OCI-M2 (cell line): ENCODE data around the gene RFX2.
"Not testable (repeated sequence)": the region's sequence is repeated elsewhere in the genome, so short reads cannot be mapped to it uniquely, and the experiment has no call there.

ENCODE experiments used
- DNase-seq: peaks from one replicate; lab custom pipeline; 2025; ENCODE audit not compliant: unreplicated experiment; lab: John Stamatoyannopoulos, UW

Gene RFX2

DNA sequence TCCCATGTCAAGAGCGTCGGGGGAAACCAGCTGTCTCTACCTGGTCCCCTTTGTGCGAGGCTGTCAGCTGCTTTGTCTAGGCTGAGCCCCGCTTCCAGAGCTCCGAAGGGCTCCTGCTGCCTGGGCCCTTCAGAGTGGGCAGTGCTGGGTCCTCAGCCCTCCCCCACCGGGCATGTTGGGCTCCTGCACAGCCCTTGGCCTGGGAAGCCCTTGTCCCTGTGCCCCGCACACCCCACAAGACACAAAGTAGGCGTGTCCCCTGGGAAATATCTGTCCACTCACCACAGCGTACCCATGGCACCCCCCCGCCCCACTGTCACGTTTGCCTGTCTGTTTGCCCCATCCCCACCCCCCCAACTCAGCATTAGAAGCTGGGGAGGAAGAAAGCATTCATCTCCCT lies 92.7 kb downstream of the RFX2 start:
- DNase-seq, result no peak

DNA sequence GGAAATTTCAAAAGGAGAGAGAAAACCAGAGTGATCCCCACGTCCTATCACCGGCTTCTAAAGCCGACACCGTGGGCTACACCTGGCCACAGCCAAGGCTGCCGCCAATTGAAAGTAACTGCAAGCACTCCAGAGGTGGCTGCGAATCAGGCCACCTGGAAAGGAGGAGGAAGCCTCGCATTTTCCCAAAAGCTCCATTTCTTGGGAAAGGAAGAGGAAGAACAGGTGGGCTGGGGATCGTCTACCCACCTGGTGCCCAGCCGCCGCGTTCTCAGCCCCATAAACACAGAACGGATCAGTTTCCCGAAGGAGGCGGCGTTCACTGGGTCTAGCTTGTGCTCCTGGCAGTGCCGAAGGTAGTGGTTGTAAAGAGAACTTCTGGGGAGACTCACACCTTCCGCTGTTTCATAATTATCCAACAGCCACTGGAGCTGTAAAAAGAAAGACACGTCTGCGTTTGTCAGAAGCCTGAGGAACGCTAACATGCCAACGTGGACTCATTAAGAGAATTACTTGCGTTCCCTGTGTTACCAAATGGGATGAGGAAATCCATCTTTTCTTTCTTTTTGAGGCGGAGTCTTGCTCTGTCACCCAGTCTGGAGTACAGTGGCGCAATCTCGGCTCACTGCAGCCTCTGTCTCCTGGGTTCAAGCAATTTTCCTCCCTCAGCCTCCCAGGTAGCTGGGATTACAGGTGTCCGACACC lies 94.3 kb downstream of the RFX2 start:
- no peak for DNase-seq

DNA sequence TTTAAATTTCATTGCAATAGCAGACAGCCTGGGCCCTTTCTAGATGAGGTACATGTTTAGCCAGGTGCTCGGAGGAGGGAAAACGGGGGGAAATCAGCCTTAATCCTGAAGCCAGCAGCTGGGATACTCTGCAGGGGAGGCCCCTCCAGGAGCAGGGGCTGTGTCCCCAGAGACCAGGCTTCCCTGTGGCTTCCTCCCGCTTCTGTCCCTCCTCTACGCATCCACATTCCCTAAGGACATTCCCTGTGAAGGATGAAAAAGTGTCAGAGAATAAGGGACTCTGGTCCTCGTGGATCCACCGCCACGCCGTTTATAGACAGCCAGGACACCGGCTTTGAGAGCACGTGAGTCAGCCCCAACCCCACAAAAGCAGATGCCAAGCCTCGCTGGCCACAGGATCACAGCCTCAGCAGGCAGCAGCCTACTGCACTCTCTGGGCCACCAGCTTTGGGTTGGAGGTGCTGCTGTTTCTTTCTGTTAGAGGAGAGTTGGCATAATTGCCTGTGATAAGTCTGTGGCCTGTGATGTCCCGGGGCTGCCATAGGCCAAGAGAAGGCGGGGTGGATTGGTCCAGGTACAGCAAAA lies 95.7 kb downstream of the RFX2 start:
- DNase-seq, result no peak

DNA sequence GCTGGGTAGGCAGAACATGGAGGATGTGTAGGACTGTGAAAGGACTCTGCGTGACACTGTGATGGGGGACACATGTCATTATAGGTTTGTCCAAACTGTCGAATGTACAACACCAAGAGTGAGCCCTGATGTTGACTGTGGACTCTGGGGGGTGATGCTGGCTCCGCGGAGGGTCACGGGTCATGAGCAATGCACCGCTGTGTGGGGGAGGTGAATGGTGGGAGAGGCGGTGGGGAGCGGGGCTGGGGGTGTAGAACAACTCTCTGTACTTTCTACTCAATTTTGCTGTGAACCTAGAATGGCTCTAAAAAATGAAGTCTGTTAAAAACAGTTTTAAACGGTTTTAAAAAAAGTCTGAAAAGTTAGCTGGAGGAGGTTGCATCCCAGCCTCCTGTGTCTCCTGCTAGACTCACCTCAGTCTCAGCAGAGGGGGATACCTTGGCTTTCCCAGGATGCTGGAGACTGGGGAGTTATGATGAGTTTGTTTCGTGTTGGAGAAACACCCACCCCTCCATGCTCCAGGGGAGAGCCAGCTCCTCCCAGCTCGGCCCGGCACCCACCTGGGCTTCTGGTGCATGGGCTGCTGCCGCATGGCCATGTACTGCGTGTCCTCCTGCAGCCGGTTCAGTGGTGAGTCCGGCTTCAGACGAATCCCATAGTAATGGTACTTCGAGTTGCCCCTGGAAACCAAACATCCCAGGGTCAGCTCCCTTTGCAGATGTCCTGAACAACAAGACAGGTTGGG lies 97.7 kb downstream of the RFX2 start:
- no peak for DNase-seq

DNA sequence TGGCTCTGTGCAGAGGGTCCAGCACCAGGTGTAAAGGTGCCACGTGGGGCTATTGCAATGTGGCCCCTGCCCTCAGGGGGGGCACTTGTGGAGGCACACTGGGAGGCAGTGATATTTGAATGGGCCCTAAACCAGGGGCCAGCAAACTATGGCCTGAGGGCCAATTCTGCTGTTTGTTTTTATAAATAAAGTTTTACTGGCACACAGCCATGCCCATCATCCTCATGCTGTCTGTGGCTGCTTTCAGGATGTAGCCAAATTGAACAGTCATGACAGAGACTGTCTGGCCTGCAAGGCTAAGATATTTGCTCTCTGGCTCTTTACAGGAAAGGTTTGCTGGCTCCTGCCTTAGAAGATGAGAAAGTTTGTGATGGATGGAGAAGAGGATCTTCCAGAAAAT lies 98.5 kb downstream of the RFX2 start:
- no peak for DNase-seq

DNA sequence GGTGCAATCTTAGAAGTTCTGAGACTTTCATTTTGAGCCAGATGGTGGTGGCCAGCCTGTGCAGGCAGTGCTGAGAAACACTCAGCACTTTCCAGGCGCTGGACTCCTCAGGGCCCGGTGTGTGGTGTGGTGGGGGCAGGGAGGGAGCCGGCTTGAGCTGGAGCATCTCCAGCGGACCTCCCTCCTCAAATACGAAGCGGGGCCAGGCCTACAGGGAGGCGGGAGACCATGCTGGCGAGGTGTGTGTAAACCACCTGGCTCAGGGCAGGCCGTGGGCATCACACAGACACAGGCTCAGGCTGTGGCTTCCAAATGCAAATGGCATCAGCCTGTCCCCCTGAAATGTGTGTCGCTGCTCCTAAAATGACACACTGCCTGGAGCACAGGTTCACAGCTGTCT lies 99.1 kb downstream of the RFX2 start:
- DNase-seq, result no peak

DNA sequence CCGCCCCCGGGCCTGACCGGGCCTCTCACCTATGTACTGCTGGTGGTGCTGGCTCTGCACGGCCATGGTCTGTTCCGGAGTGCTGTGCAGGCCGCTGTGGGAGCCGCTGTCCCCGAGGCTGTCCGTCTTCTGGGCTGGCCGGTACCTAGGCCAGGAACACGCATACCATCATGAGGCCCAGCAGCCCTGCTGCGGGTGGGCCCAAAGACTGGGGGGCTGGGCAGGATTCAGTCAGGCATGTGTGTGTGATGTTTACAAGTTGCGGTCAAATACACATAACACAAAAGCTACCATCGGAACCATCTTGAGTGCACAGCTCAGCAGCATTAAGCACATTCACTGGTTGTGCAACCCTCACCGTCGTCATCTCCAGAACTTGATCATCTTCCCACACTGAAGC lies 100.2 kb downstream of the RFX2 start:
- DNase-seq, result no peak

DNA sequence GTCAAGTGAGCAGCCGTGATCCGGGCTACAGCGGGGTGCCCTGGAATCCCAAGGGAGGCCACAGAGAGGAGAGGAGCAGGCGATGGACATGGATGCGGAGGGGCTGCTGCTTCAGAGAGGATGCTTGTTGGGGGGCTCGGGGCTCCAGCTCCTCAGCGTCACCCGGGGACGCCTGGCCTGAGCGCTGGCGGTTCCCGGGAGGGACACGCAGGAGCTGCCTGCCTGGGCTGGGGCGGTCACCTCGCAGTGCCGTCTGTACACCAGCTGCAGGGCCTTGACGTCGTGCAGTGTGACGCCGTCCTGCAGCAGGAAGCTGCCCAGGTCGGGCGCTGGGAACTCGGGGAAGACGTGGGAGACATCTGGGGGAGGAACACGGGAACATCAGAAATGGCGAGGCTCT lies 102.4 kb downstream of the RFX2 start:
- no peak for DNase-seq

DNA sequence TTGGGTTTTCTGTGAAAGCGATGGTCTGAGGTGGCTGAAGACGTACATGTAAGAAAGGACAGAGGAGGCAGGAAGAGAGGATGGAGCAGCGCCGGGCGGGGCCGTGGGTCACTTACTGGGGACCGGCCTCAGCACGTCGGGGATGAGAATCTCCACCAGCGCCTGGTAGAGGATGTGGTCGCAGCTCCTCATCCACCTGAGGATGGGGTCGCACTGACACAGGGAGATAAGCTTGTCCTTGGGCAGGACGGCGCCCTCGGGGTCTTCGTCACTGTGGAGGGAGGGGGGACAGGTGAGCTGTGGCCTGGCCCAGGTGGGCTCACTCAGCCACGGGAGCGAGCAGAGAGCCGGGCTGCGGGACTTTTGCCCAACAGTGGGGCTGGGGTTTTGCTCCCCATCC lies 103.4 kb downstream of the RFX2 start:
- DNase-seq, result no peak

DNA sequence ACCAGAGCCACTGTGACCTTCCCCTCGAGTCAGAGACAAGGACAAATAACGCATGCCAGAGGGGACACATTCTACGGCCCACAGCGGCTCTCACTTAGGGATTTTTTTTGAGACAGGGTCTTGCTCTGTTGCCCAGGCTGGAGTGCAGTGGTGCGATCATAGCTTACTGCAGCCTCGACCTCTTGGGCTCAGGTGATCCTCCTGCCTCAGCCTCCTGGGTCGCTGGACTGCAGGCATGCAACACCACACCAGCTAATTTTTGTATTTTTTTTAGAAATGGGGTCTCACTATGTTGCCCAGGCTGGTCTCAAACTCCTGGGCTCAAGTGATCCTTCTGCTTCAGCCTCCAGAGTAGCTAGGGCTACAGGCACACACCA lies 104.2 kb downstream of the RFX2 start:
- not testable (repeated sequence) for DNase-seq

DNA sequence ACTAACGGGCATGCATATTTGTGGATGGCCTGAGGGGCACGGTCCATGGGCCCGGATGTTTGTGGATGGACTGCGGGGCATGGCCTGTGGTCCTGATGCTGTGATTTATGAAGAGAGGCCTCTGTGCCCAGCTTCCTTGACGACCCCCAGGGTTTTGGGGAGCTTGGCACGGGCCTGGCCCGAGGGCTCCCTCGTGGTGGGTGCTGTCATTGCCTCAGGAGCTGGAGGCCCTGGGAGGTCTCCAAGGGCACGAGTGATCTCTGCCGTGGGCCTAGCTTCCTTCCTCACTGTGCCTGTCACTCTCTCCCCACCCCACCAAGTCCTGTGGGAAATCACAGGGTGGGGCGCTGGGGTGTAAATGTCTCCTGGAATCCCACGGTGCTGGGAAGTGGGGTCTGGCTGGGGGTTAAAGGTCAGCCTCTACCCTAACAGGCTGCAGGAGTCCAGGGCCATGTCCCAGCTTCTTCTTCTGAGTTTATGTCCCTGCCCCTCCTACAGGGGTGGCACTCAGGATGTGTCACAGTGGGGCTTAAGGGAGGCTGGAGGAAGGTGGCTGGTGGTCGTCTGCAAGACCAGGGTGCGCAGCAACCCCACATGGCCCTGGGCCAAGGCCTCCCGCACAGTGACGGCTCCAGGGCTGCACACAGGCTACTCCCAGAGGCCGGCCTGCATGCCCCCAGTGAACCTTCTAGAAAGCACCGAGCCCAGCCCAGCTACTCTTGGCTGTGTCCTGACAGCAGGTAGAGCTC lies 104.8 kb downstream of the RFX2 start:
- DNase-seq, result no peak

DNA sequence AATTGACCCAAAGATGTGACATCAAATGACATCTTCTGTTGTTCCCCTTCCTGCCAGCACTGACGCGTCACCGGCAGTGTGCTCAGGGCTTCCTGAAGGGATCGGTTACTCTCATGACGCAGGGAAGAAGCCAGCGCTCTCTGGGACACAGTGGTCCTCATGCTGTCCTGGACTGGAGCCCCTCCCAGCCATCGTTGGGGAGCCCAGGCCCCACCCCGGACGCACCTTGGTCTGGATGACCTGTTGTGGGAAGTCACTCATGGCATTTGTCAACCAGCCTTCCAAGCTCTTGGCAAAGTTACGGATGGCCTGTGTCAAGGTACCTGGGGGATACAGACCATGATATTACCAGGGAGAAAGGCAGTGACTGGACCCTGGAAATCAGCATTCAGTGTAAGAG lies 106.3 kb downstream of the RFX2 start:
- DNase-seq, result no peak

DNA sequence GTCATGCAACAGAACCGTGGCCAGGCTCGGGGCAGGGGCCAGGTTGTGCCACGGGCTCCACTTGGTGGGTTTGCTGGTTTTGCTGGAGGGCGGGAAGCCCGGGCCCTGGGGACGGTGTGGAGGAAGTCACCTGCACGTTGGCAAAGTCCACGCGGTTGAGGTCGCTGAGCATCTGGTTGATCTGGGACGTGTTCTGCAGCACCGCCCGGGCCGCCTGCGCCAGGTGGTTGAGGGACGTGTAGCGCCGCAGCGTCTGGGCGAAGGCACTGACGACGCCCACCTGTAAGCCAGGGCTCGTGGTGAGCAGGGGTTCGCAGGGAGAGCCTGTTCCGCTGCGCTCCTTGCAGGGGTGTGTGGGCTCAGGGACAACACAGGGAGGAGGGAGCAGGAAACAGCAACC lies 107.7 kb downstream of the RFX2 start:
- no peak for DNase-seq

DNA sequence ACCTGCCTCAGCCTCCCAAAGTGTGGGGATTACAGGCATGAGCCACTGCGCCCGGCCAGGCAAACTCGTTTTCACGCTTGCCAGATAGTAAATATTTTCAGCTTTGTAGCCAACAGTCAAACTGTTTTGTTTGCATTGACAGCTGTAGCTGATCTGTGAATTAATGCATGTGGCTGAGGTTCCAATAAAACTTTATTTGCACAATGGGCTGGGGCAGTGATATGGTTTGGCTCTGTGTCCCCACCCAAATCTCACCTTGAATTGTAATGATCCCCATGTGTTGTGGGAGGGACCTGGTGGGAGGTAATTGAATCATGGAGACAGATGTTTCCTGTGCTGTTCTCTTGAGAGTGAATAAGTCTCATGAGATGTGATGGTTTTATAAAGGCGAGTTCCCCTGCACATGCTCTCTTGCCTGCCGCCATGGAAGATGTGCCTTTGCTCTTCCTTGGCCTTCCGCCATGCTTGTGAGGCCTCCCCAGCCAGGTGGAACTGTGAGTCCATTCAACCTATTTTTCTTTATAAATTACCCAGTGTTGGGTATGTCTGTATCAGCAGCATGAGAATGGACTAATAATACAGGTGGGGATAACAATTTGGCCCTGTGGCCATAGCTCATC lies 110.0 kb downstream of the RFX2 start:
- no peak for DNase-seq

DNA sequence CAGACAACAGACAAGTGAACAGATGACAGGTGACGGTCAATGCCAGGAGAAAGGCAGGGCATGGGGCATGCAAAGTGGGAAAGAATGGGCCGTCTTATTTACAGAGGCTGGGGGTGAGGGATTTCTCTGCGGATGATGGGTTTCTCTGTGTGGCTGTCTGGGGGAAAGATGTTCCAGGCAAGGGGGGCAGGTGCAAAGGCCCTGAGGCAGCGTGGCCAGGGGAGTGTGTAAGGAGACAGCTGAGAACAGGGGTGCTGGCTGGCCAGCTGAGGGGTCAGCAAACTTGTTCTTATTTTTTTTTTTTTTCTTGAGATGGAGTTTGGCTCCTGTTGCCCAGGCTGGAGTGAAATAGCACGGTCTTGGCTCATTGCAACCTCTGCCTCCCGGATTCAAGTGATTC lies 110.6 kb downstream of the RFX2 start:
- DNase-seq, result no peak

DNA sequence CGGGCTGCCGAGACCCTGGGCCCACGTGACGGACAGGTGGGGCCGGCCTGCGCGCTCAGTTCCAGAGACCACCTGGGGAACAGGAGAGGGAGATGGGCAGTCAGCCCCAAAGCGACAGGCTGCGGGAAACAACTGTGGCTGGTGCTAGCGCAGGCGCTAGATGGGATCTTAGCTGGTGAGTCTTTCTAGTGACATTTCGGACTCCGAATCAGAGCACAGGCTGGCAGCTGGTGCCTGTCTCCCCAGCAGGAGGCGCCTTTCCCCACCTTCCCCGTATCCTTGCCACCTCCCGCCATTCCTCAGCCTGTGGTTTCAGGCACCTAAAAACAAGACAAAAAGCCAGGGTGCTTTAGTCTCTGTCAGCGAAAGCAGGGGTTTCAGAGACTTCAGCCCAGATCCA lies 112.9 kb downstream of the RFX2 start:
- DNase-seq, result no peak

DNA sequence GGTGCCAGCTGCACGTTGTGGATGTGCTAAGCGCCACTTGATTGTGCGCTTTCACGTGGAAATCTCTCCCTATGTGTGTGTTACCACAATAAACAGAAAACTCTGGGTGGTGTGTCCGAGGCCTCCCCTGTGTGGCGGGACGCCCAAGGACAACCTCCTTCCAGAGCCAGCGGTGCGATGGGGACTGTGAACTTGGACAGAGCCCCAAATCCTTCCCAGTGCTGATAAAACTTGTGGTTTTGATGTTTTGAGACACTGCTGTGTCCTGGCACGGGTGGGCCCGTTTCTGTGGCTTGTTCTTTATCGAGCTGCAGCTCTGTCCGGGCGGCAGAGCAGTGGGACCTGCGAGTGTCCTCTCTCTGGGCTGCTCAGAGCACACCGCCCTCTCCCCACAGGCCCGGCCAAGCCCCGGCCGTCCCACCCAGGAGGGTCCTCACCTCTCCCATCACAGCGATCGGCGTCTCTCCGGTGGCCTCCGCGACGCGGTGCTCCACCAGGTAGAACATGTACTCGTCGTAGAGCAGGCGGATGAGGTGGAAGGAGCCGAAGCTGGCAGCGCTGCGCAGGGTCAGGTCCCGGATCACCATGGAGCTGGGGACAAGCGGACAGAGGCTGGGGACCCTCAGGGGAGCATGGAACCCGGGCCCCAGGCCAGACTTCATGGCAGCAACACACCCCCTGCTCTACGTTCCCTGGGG lies 113.5 kb downstream of the RFX2 start:
- no peak for DNase-seq

DNA sequence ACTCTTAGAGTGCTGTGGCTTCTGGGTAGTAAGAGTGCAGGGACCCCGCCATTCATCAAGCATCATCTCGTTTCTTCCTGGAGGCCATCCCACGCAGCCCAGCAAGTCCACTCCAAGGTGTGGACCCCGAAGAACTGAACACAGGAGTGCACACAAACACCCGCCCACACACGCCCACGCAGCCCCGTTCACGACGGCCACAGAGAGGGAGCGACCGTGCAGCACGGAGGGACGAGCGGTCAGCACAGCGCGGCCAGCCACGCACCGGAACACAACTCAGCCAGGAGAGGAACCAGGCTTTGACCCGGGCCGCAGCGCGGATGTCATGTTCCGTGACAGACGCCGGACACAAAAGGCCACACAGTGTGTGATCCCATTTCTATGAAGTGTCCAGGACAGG lies 114.2 kb downstream of the RFX2 start:
- no peak for DNase-seq

DNA sequence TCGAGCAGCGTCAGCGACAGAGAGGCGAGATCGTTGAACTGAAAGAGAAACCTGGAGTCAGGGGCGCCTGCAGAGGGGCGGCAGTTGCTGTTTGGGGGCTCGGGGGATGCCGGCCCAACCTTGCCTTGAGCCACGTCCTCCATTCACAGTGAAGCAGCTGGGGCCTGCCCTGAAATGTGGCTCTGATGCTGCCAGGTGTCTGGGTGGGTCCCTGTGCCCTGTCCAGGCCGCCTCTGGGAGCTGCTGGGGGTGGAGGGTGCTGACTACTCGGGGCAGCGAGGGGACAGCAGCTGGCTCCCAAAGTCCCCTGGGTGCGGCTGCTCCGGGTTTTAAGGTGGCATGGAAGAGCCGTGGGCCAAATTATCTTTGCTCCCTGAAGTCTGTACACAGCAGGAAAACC lies 114.7 kb downstream of the RFX2 start:
- DNase-seq, result no peak

DNA sequence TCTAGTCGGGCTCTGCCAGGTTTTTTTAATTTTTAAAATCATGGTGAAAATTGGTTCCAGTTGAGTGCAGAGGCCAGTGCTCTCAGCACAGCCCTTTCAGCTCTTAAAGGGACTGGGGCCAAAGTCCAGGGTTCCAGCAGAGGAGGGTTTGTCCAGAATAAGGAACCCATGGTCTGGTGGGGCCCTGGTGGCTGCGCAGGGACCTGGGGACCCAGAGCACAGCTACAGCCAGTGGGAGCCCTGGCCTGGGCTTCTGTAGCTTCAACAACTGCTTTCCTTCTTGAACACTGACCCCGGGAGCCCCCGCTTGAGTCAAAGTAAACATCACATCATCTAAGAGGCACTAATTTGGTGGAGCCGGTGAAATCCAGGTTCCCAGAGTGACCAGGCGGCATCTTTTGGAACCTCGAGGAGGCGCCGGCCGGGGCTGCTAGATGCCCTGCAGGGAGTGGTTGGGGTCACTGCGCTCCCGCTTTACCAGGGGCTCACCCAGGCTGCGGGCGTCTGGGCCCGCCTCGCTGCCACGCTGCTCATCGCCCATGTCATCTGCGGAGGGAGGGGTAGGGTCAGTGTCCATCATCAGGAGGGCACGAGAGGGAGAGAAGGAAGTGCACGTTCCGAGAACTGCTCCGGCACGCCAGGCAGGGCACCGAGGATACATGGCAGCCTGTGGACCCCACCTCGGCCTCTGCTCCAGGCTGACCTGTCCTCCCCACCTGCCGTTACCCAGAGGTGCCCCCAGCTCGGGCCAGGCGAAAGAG lies 115.7 kb downstream of the RFX2 start:
- no peak for DNase-seq
